ENCODE results near the gene TSPAN1. TPM values are rescaled to one million over a fixed set of nuclear protein-coding genes. Genes with fewer than 3 reads are reported as not detected.

The TSPAN1 gene, protein sequence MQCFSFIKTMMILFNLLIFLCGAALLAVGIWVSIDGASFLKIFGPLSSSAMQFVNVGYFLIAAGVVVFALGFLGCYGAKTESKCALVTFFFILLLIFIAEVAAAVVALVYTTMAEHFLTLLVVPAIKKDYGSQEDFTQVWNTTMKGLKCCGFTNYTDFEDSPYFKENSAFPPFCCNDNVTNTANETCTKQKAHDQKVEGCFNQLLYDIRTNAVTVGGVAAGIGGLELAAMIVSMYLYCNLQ
- total RNA-seq, result not detected

DNA sequence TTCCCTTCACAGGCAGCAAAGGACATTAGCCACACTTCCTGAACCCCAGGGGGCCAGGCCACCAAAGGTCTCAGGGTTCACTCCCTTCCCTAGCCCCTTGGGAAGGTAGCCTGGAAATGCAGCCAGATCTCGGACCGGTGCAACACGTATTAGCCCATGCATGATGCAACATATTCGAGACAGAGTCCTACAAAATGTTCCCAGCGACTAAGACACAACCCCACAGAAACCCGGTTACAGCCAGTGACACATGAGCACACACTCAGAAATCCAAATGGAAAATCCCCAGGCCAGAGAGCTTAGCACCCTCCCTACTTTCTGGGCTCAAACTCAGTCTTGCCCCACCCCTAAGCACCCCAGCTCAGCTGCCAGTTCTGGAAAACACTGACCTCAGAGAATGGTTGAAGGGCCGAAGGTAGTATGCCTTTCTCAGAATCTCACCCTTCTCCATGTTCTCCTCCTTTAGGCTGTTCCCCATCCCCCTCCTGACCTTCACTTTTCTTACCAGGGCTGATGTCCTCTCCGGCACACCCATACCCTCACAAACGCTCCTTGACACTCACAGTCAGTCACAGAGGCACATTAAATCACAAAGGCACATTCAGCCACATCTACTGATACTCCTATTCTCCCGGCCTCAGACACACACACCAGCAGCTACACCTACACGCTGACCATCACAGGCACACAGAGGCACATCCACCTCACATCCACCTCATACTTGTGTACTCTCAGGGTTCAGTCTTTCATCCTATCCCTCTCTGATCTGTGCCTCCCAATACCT lies at the start of gene TSPAN1:
TSPAN1 (plus strand) TSS at position 640 of the 784 bp plus-strand sequence. CDS start 6,021 bp downstream, outside the sequence.
- POLR2A ChIA-PET, result no interaction called here
- Mint-ChIP-seq H3K4me3 (no peak within 1 kb of the TSS), H3K27ac (no peak within 1 kb of the TSS), H3K27me3 (ENCODE audit: low read depth) (peaks cover 9% of the 10 kb centered on the region), H3K4me1 (ENCODE audit: low read depth) (no peaks in the 10 kb centered on the region), H3K9me3 (ENCODE audit: insufficient read depth) (no peaks in the 10 kb centered on the region), H3K36me3 (ENCODE audit: low read depth) (no peaks in the 10 kb centered on the region)
- DNase-seq, result no peak
- ATAC-seq, result no peak
- CTCF ChIA-PET, result interaction anchor here (1.0 kb wide), 1 partner anchor 137 kb away, joined by 4 read pairs; no protein-coding TSS in a partner anchor

- Mint-ChIP-seq H3K4me3 (no peak overlapping the region), H3K36me3 (ENCODE audit: low read depth) (peaks cover 2% of the 10 kb centered on the region), H3K27ac (no peak overlapping the region), H3K9me3 (ENCODE audit: insufficient read depth) (no peaks in the 10 kb centered on the region), H3K27me3 (ENCODE audit: low read depth) (peaks cover 35% of the 10 kb centered on the region), H3K4me1 (ENCODE audit: low read depth) (peaks cover 20% of the 10 kb centered on the region)
- CTCF ChIA-PET, result no interaction called here
- POLR2A ChIA-PET, result no interaction called here
- no peak for DNase-seq
- no peak for ATAC-seq
Measured at GRCh38 chr1:46128344-46128743, 46.5 kb upstream of the TSPAN1 start.

DNA sequence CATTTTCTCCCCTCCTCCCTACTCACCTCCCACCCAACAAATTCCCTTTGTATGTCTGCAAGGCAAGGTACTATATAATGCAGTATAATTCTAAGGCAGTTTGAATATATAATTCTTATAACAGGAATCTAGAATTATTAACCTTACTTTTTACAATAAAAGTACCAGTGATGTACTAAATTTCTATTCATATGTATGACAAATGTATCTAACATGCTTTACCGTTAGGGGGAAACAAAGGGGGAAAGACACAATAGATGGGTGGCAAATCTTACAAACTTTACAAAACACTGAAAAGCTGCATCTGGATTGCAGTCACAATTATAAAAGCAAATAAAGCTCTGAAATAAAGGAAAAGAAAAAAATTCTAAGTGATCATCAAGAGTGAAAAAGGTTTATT lies 44.8 kb upstream of the TSPAN1 start:
- Mint-ChIP-seq H3K27ac (no peak overlapping the region), H3K4me1 (ENCODE audit: low read depth) (peaks cover 30% of the 10 kb centered on the region), H3K9me3 (ENCODE audit: insufficient read depth) (no peaks in the 10 kb centered on the region), H3K4me3 (no peak overlapping the region), H3K36me3 (ENCODE audit: low read depth) (peaks cover 2% of the 10 kb centered on the region), H3K27me3 (ENCODE audit: low read depth) (peaks cover 46% of the 10 kb centered on the region)
- POLR2A ChIA-PET, result no interaction called here
- ATAC-seq (no peak), DNase-seq (no peak)
- CTCF ChIA-PET, result no interaction called here

GRCh38 chr1:46130606-46131005 lies 44.3 kb upstream of the TSPAN1 start:
- no peak for DNase-seq
- H3K36me3 Mint-ChIP-seq (ENCODE audit: low read depth), result peaks cover 2% of the 10 kb centered on the region
- no peak overlapping the region for H3K27ac Mint-ChIP-seq
- ChIA-PET CTCF (interaction anchor here (2.5 kb wide), 1 partner anchor 94 kb away, joined by 10 read pairs; no protein-coding TSS in a partner anchor), POLR2A (no interaction called here)
- ATAC-seq, result no peak
- H3K9me3 Mint-ChIP-seq (ENCODE audit: insufficient read depth), result no peaks in the 10 kb centered on the region
- no peak overlapping the region for H3K4me3 Mint-ChIP-seq
- peaks cover 30% of the 10 kb centered on the region for H3K4me1 Mint-ChIP-seq (ENCODE audit: low read depth)
- peaks cover 48% of the 10 kb centered on the region for H3K27me3 Mint-ChIP-seq (ENCODE audit: low read depth)

- Mint-ChIP-seq H3K27me3 (ENCODE audit: low read depth) (peaks cover 50% of the 10 kb centered on the region), H3K4me1 (ENCODE audit: low read depth) (peaks cover 30% of the 10 kb centered on the region), H3K27ac (no peak overlapping the region), H3K4me3 (peak overlapping the region; percentile 93), H3K9me3 (ENCODE audit: insufficient read depth) (no peaks in the 10 kb centered on the region), H3K36me3 (ENCODE audit: low read depth) (peaks cover 2% of the 10 kb centered on the region)
- DNase-seq, result no peak
- no peak for ATAC-seq
- ChIA-PET CTCF (interaction anchor here (0.6 to 2.5 kb wide), 2 partner anchors 93 to 710 kb away, joined by 3 to 10 read pairs; no protein-coding TSS in a partner anchor), POLR2A (interaction anchor here (0.6 to 0.7 kb wide), 3 partner anchors 47 to 450 kb away, joined by 3 to 4 read pairs (median 3); no protein-coding TSS in a partner anchor)
Measured at GRCh38 chr1:46131093-46131492, 43.8 kb upstream of the TSPAN1 start.

- H3K27ac Mint-ChIP-seq, result peak overlapping the region; percentile 71
- peak overlapping the region; percentile 93 for H3K4me3 Mint-ChIP-seq
- ChIA-PET CTCF (interaction anchor here (0.5 to 2.5 kb wide), 3 partner anchors 92 to 1296 kb away, joined by 3 to 10 read pairs (median 3); no protein-coding TSS in a partner anchor), POLR2A (interaction anchor here (0.6 to 1.0 kb wide), 4 partner anchors 34 to 451 kb away, joined by 3 to 4 read pairs (median 3); no protein-coding TSS in a partner anchor)
- no peaks in the 10 kb centered on the region for H3K9me3 Mint-ChIP-seq (ENCODE audit: insufficient read depth)
- H3K36me3 Mint-ChIP-seq (ENCODE audit: low read depth), result peaks cover 2% of the 10 kb centered on the region
- DNase-seq, result peak; percentile 45
- peaks cover 30% of the 10 kb centered on the region for H3K4me1 Mint-ChIP-seq (ENCODE audit: low read depth)
- H3K27me3 Mint-ChIP-seq (ENCODE audit: low read depth), result peaks cover 55% of the 10 kb centered on the region
- no peak for ATAC-seq
Measured at GRCh38 chr1:46131712-46132528, 43.0 kb upstream of the TSPAN1 start.

DNA sequence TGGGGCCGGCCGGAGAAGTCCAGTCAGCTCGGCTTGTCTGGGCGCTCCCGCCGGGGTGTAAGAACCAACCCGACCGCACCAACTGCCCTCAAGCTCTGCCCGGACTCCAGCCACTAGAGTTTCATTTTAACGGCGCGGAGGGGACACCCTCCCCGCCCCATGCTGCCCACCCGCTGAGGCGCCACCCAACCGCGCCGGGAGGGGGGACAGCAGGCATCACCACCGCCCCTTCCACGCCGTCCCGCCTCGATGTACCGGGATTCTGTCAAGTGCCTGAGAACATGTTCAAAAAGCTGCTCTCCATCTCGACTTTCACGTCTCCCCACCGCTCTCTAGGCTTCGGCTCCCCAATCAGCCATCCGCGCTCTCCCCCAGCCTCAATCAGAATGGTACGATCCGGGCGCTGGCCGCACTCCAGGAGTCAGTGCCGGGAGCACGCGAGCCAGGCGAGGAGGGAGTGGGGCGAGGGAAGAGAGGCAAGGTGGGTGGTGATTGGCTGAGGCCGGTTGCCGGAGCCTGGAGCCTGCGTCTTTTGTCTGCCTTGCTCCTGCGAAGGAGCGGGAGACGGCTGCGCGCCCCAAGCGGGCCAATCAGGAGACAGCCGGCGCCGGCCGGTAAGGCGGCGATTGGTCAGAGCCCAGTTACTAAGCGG lies 42.2 kb upstream of the TSPAN1 start, which contains the start of gene PIK3R3:
PIK3R3 (minus strand) TSS at position 101 of the 652 bp plus-strand sequence. CDS start 677 bp downstream, outside the sequence.
- Mint-ChIP-seq H3K9me3 (ENCODE audit: insufficient read depth) (no peaks in the 10 kb centered on the region), H3K4me3 (peak within 1 kb of the TSS; percentile 93), H3K4me1 (ENCODE audit: low read depth) (peaks cover 30% of the 10 kb centered on the region), H3K27me3 (ENCODE audit: low read depth) (peaks cover 57% of the 10 kb centered on the region), H3K36me3 (ENCODE audit: low read depth) (peaks cover 2% of the 10 kb centered on the region), H3K27ac (peak within 1 kb of the TSS; percentile 98)
- ChIA-PET POLR2A (interaction anchor here (1.0 kb wide), 1 partner anchor 33 kb away, joined by 3 read pairs; no protein-coding TSS in a partner anchor), CTCF (interaction anchor here (0.5 to 2.5 kb wide), 2 partner anchors 92 to 1295 kb away, joined by 3 to 10 read pairs; no protein-coding TSS in a partner anchor)
- ATAC-seq, result peak; percentile 97
- DNase-seq, result peak; percentile 95

GRCh38 chr1:46133181-46133658 lies 41.7 kb upstream of the TSPAN1 start:
- no peak for DNase-seq
- Mint-ChIP-seq H3K4me1 (ENCODE audit: low read depth) (peaks cover 30% of the 10 kb centered on the region), H3K4me3 (peak overlapping the region; percentile 93), H3K27me3 (ENCODE audit: low read depth) (peaks cover 53% of the 10 kb centered on the region), H3K36me3 (ENCODE audit: low read depth) (peaks cover 2% of the 10 kb centered on the region), H3K27ac (peak overlapping the region; percentile 98), H3K9me3 (ENCODE audit: insufficient read depth) (no peaks in the 10 kb centered on the region)
- peak; percentile 72 for ATAC-seq
- CTCF ChIA-PET, result interaction anchor here (0.7 to 2.5 kb wide), 2 partner anchors 9 to 91 kb away, joined by 3 to 10 read pairs; no protein-coding TSS in a partner anchor
- POLR2A ChIA-PET, result no interaction called here

DNA sequence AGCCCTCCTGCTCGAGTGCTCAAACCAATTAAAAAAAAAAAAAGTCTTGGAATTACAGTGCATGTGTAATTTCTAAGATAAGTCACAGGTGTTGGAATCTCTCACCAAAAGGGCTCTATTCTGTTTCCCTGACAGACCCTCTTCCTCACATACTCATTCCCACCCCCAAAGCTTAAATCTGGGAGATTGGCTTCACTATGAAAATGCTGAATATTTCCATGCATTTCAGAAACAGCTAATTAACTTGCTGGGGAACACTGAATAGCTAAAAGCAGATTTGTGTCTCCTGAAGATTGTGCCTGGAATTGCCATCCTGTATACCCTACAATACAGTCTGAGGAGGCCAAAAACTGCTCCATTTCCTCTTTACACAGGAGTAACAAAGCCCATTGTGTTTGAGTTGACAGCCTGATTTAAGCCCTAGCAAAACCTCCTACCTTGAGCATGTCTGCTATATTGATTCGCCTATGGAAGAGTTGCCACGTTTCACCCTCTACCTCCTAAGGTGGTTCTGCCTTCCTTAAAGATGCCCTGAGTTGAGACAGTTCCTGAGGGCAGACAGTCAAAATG lies 41.0 kb upstream of the TSPAN1 start:
- H3K27ac Mint-ChIP-seq, result peak overlapping the region; percentile 98
- POLR2A ChIA-PET, result no interaction called here
- no peaks in the 10 kb centered on the region for H3K9me3 Mint-ChIP-seq (ENCODE audit: insufficient read depth)
- CTCF ChIA-PET, result interaction anchor here (0.7 to 1.8 kb wide), 3 partner anchors 10 to 98 kb away, joined by 3 to 7 read pairs (median 3); no protein-coding TSS in a partner anchor
- no peak for DNase-seq
- peaks cover 2% of the 10 kb centered on the region for H3K36me3 Mint-ChIP-seq (ENCODE audit: low read depth)
- H3K4me1 Mint-ChIP-seq (ENCODE audit: low read depth), result peaks cover 30% of the 10 kb centered on the region
- ATAC-seq, result no peak
- H3K27me3 Mint-ChIP-seq (ENCODE audit: low read depth), result peaks cover 54% of the 10 kb centered on the region
- peak overlapping the region; percentile 93 for H3K4me3 Mint-ChIP-seq

DNA sequence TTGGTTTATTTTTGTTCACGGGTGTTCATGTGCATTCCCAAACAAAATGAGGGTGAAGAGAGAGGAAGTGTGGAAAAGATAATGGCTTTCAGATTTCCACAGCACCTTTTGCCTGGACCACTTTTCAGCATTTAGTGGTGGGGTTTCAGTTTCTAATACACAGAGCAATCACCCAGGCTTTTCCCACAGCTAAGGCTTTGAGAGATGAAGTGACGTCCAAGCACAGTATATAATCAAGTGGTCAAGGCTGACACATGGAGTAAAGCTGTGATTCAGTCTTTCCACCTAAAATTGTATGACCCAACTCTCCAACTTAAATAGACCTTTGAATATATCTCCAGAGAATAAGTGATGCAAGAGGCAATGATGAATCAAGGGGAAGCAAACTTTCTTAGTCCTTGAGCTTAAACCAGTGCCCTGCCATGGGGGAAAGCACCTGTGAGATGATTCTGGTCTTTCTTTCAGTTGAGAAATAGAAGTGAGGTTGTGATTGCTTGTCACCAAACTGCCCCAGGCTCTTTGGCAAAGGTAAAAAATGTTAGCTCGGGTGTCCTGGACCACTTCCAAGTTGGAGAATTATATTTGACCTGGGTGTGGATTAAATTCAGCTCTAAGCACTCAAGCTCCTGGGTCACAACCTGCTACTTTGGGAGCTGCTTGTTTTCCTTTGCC lies 40.1 kb upstream of the TSPAN1 start:
- H3K4me3 Mint-ChIP-seq, result no peak overlapping the region
- CTCF ChIA-PET, result interaction anchor here (0.7 to 1.8 kb wide), 4 partner anchors 18 to 99 kb away, joined by 3 to 7 read pairs (median 3); no protein-coding TSS in a partner anchor
- H3K4me1 Mint-ChIP-seq (ENCODE audit: low read depth), result peaks cover 30% of the 10 kb centered on the region
- POLR2A ChIA-PET, result interaction anchor here (1.1 kb wide), 1 partner anchor 9 kb away, joined by 3 read pairs; no protein-coding TSS in a partner anchor
- no peak for DNase-seq
- H3K27ac Mint-ChIP-seq, result no peak overlapping the region
- peaks cover 50% of the 10 kb centered on the region for H3K27me3 Mint-ChIP-seq (ENCODE audit: low read depth)
- H3K9me3 Mint-ChIP-seq (ENCODE audit: insufficient read depth), result no peaks in the 10 kb centered on the region
- no peak for ATAC-seq
- peaks cover 2% of the 10 kb centered on the region for H3K36me3 Mint-ChIP-seq (ENCODE audit: low read depth)
